Stimulated activated CD8-positive, alpha-beta memory T cell treated with anti-CD3 and anti-CD28 coated beads, Interleukin-12 subunit alpha, Interleukin-12 subunit beta, amount 100 ng/mL, for 4 hours (primary cell): Measurements from ENCODE around the gene PPP2R3A.

Source experiments
- DNase-seq: peaks from one replicate; pipeline ENCODE4 v3.0.0-alpha.2; 2020; ENCODE audit warnings: low read depth

PPP2R3A gene

GRCh38 chr3:136022529-136023263 lies 57.2 kb downstream of the PPP2R3A start:
- DNase-seq = no peak

- no peak for DNase-seq
Observed at GRCh38 chr3:136023264-136023978, 57.9 kb downstream of the PPP2R3A start.

- DNase-seq = no peak
Observed at GRCh38 chr3:136036306-136036705, 70.8 kb downstream of the PPP2R3A start.

- DNase-seq = no peak
Observed at GRCh38 chr3:136038668-136039067, 73.1 kb downstream of the PPP2R3A start.

GRCh38 chr3:136042608-136043221 lies 77.2 kb downstream of the PPP2R3A start:
- DNase-seq = no peak

GRCh38 chr3:136044980-136045745 lies 79.6 kb downstream of the PPP2R3A start:
- no peak for DNase-seq

- no peak for DNase-seq
Observed at GRCh38 chr3:136048068-136048467, 82.5 kb downstream of the PPP2R3A start.

GRCh38 chr3:136050250-136050649 lies 84.7 kb downstream of the PPP2R3A start:
- no peak for DNase-seq

- no peak for DNase-seq
Observed at GRCh38 chr3:136055491-136055890, 90.0 kb downstream of the PPP2R3A start.

- no peak for DNase-seq
Observed at GRCh38 chr3:136067211-136067610, 101.7 kb downstream of the PPP2R3A start.

- no peak for DNase-seq
Observed at GRCh38 chr3:136068708-136069107, 103.2 kb downstream of the PPP2R3A start.

- no peak for DNase-seq
Observed at GRCh38 chr3:136069933-136070332, 104.4 kb downstream of the PPP2R3A start.

- DNase-seq = no peak
Observed at GRCh38 chr3:136070334-136070733, 104.8 kb downstream of the PPP2R3A start.

GRCh38 chr3:136070953-136071949 lies 105.7 kb downstream of the PPP2R3A start:
- DNase-seq = no peak

GRCh38 chr3:136074546-136075170 lies 109.1 kb downstream of the PPP2R3A start:
- no peak for DNase-seq

- peak; percentile 29 for DNase-seq
Observed at GRCh38 chr3:136075218-136075808, 109.8 kb downstream of the PPP2R3A start.

GRCh38 chr3:136075811-136076210 lies 110.3 kb downstream of the PPP2R3A start:
- DNase-seq = no peak

GRCh38 chr3:136078421-136079364 lies 113.2 kb downstream of the PPP2R3A start:
- DNase-seq = no peak
